ENCODE results near the gene SETD1A.

DNA sequence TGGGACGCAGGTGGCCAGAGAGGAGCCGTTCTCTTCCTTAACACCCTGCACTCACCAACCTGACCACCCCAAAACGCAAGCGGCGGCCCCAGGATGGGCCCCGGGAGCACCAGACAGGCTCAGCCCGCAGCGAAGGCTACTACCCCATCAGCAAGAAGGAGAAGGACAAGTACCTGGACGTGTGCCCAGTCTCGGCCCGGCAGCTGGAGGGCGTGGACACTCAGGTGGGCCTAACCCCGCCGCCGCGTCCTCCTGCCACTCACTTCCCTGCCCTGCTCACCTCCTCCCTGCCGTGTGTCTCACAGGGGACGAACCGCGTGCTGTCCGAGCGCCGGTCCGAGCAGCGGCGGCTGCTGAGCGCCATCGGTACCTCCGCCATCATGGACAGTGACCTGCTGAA lies 22.9 kb downstream of the SETD1A start:
- TF ChIP-seq, protein P1, sequence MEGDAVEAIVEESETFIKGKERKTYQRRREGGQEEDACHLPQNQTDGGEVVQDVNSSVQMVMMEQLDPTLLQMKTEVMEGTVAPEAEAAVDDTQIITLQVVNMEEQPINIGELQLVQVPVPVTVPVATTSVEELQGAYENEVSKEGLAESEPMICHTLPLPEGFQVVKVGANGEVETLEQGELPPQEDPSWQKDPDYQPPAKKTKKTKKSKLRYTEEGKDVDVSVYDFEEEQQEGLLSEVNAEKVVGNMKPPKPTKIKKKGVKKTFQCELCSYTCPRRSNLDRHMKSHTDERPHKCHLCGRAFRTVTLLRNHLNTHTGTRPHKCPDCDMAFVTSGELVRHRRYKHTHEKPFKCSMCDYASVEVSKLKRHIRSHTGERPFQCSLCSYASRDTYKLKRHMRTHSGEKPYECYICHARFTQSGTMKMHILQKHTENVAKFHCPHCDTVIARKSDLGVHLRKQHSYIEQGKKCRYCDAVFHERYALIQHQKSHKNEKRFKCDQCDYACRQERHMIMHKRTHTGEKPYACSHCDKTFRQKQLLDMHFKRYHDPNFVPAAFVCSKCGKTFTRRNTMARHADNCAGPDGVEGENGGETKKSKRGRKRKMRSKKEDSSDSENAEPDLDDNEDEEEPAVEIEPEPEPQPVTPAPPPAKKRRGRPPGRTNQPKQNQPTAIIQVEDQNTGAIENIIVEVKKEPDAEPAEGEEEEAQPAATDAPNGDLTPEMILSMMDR (conservative IDR thresholded peaks at IDR 0.05): no peak
- TF ChIP-seq EZH2 (IDR thresholded peaks at IDR 0.05; ENCODE audit: low read depth): no peak

Measured in PC-9 (cell line).